MCF 10A (cell line): ENCODE results near the gene COA8. TPM values are rescaled to one million over a fixed set of nuclear protein-coding genes. Genes with fewer than 3 reads are reported as not detected.

ENCODE experiments used
- BruUV-seq: library from RNA; stranded (reverse); fragments of 400-500 nt; replicated peaks from 2 replicates; lab custom pipeline; 2021; lab: Mats Ljungman, UMichigan
- CTCF ChIA-PET: fragments of 300-600 bp; sonication (Branson Sonifier 250); formaldehyde crosslinking; extraction: SDS; loops from one replicate; lab custom pipeline; 2021; ENCODE audit warnings: antibody characterized with exemption, inconsistent platforms; lab: Yijun Ruan, JAX
- POLR2A ChIA-PET: fragments of 300-600, 350-650 bp; sonication (Branson Sonifier 250); formaldehyde crosslinking; extraction: SDS; loops from one replicate; lab custom pipeline; 2020; ENCODE audit warnings: antibody characterized with exemption, inconsistent platforms; lab: Yijun Ruan, JAX
- DNase-seq: peaks from one replicate; pipeline ENCODE4 v3.0.0-alpha.2; 2018; ENCODE audit not compliant: unreplicated experiment
- H3K27ac Mint-ChIP-seq: one replicate; pipeline ENCODE4 v1.8.0; 2022; ENCODE audit warnings: mild to moderate bottlenecking, low read depth, mixed read lengths; ENCODE audit not compliant: unreplicated experiment
- H3K27me3 Mint-ChIP-seq: one replicate; pipeline ENCODE4 v1.8.0; 2022; ENCODE audit warnings: mixed read lengths; ENCODE audit not compliant: insufficient read depth, unreplicated experiment
- H3K36me3 Mint-ChIP-seq: one replicate; pipeline ENCODE4 v1.8.0; 2022; ENCODE audit warnings: mild to moderate bottlenecking, moderate library complexity, mixed read lengths; ENCODE audit not compliant: insufficient read depth, unreplicated experiment
- H3K4me1 Mint-ChIP-seq: one replicate; pipeline ENCODE4 v1.8.0; 2022; ENCODE audit warnings: mixed read lengths; ENCODE audit not compliant: insufficient read depth, unreplicated experiment
- H3K4me3 Mint-ChIP-seq: one replicate; pipeline ENCODE4 v1.8.0; 2022; ENCODE audit warnings: mild to moderate bottlenecking, moderate library complexity, mixed read lengths; ENCODE audit not compliant: unreplicated experiment
- H3K9me3 Mint-ChIP-seq: one replicate; pipeline ENCODE4 v1.8.0; 2022; ENCODE audit warnings: mixed read lengths; ENCODE audit not compliant: unreplicated experiment
- CTCF ChIP-seq: fragments of 200-600 bp; IDR thresholded peaks from one replicate; pipeline ENCODE4 v1.8.0; 2022; ENCODE audit warnings: antibody characterized with exemption, mild to moderate bottlenecking; ENCODE audit not compliant: unreplicated experiment
- intact Hi-C: fragments of 100-400 bp; cut with micrococcal nuclease; formaldehyde crosslinking; loops from 2 replicates; pipeline ENCODE4 v1.14.1; 2022
- total RNA-seq: library from RNA; stranded (reverse); gene quantifications from 2 replicates; pipeline ENCODE4 v1.2.3, GENCODE V29; 2022

Gene COA8
- total RNA-seq, 1 experiment from 2014 or later: 68.9 TPM

- BruUV-seq: TSS peak; percentile 89
- no peaks in the 10 kb centered on the region for H3K9me3 Mint-ChIP-seq
- H3K27me3 Mint-ChIP-seq: no peaks in the 10 kb centered on the region
- H3K4me1 Mint-ChIP-seq: peaks cover 13% of the 10 kb centered on the region
- intact Hi-C loops: loop anchor here (2.0 to 10.0 kb wide), 2 partner anchors 52 to 86 kb away; partner anchors contain the start of genes XRCC3 and ZFYVE21
- no peak for TF ChIP-seq CTCF
- peak; percentile 72 for DNase-seq
- CTCF ChIA-PET: no interaction called here
- H3K4me3 Mint-ChIP-seq: peak within 1 kb of the TSS; percentile 83
- H3K27ac Mint-ChIP-seq: peak within 1 kb of the TSS; percentile 89
- H3K36me3 Mint-ChIP-seq: peaks cover 24% of the 10 kb centered on the region
- POLR2A ChIA-PET: interaction anchor here (0.6 to 4.1 kb wide), 14 partner anchors 11 to 244 kb away, joined by 3 to 63 read pairs (median 3); partner anchors contain the start of genes BAG5, COA8, XRCC3 and ZFYVE21
These were observed 66.1 kb downstream of the COA8 start, which contains the start of gene KLC1 for GRCh38 chr14:103628684-103629502. Gene KLC1, plus strand, starts transcription at chr14:103629211. Its CDS starts 25,354 bp downstream, at chr14:103654565.

GRCh38 chr14:103629503-103630121, 66.9 kb downstream of the COA8 start:
- ChIA-PET CTCF (interaction anchor here (0.7 kb wide), 1 partner anchor 54 kb away, joined by 3 read pairs; no protein-coding TSS in a partner anchor), POLR2A (interaction anchor here (0.6 to 4.1 kb wide), 12 partner anchors 10 to 327 kb away, joined by 3 to 63 read pairs (median 4); partner anchors contain the start of genes BAG5 and COA8)
- H3K9me3 Mint-ChIP-seq: no peaks in the 10 kb centered on the region
- H3K36me3 Mint-ChIP-seq: peaks cover 32% of the 10 kb centered on the region
- DNase-seq: peak; percentile 36
- no TSS peak for BruUV-seq
- intact Hi-C loops: loop anchor here (2.0 to 10.0 kb wide), 2 partner anchors 53 to 85 kb away; partner anchors contain the start of genes XRCC3 and ZFYVE21
- peak overlapping the region; percentile 54 for H3K27ac Mint-ChIP-seq
- no peaks in the 10 kb centered on the region for H3K27me3 Mint-ChIP-seq
- no peak for TF ChIP-seq CTCF
- peak overlapping the region; percentile 83 for H3K4me3 Mint-ChIP-seq
- peaks cover 20% of the 10 kb centered on the region for H3K4me1 Mint-ChIP-seq

GRCh38 chr14:103630364-103631108, 67.8 kb downstream of the COA8 start:
- CTCF ChIA-PET: interaction anchor here (0.7 kb wide), 1 partner anchor 55 kb away, joined by 3 read pairs; no protein-coding TSS in a partner anchor
- BruUV-seq: TSS peak; percentile 67
- intact Hi-C loops: no loop called here
- Mint-ChIP-seq H3K27ac (peak overlapping the region; percentile 54), H3K36me3 (peaks cover 32% of the 10 kb centered on the region), H3K9me3 (no peaks in the 10 kb centered on the region), H3K27me3 (no peaks in the 10 kb centered on the region), H3K4me1 (peaks cover 16% of the 10 kb centered on the region), H3K4me3 (peak overlapping the region; percentile 83)
- TF ChIP-seq CTCF: no peak
- POLR2A ChIA-PET: interaction anchor here (0.6 to 4.1 kb wide), 8 partner anchors 9 to 326 kb away, joined by 3 to 63 read pairs (median 4); partner anchors contain the start of genes BAG5 and COA8
- no peak for DNase-seq
